Thyroid gland (tissue), 4 donors: ENCODE data around the gene FGF3. TPM values are rescaled to one million over a fixed set of nuclear protein-coding genes. Genes with fewer than 3 reads are reported as not detected.

Experiments used
- DNase-seq, 2 donors: peaks; one replicate each; pipeline ENCODE4 v3.0.0-alpha.2; 2019
- H3K27ac ChIP-seq, 3 donors: fragments of 200-600 bp; sonication (generic); 1 replicate in 2 of 3; 2 replicates in 1 of 3; pipeline ENCODE4 v1.5.1; 2016 to 2019; ENCODE audit warnings: mild to moderate bottlenecking in 1 of 3, moderate library complexity in 1 of 3
- H3K27me3 ChIP-seq: fragments of 200-600 bp; sonication (generic); one replicate; pipeline ENCODE4 v1.5.1; 2019
- H3K36me3 ChIP-seq, 2 donors: fragments of 200-600 bp; sonication (generic); one replicate each; pipeline ENCODE4 v1.5.1; 2016 to 2019
- H3K4me1 ChIP-seq, 2 donors: fragments of 200-600 bp; sonication (generic); one replicate each; pipeline ENCODE4 v1.5.1; 2017 to 2019
- H3K4me3 ChIP-seq, 3 donors: fragments of 200-600 bp; sonication (generic); replicated peaks in 1 of 3; 1 replicate in 2 of 3; 2 replicates in 1 of 3; pipeline ENCODE4 v1.5.1; 2016; ENCODE audit warnings: mild to moderate bottlenecking in 1 of 3
- H3K9me3 ChIP-seq: fragments of 200-600 bp; sonication (generic); one replicate; pipeline ENCODE4 v1.5.1; 2017
- CTCF ChIP-seq, 6 experiments: fragments of 200-600 bp in 3 of 6; fragments of 450-650 bp in 3 of 6; sonication (generic) in 3 of 6; IDR thresholded peaks; one replicate each; pipeline ENCODE4 v1.5.1; 2016 to 2019; ENCODE audit warnings: antibody characterized with exemption in 6 of 6, mild to moderate bottlenecking in 2 of 6, inconsistent platforms in 1 of 6, moderate library complexity in 1 of 6
- POLR2A ChIP-seq, 2 donors: fragments of 450-650 bp; IDR thresholded peaks; one replicate each; pipeline ENCODE4 v1.6.1; 2017; ENCODE audit warnings: antibody characterized with exemption in 2 of 2, mild to moderate bottlenecking in 2 of 2, moderate library complexity in 1 of 2
- WGBS, 2 donors: methylation state at CpG; one replicate each; pipeline ENCODE4 v1.1.5; 2017; 5-methylcytosine and 5-hydroxymethylcytosine counted together
- intact Hi-C: fragments of 100-400 bp; cut with DNase I; formaldehyde crosslinking; loops from one replicate; pipeline ENCODE4 v1.15.1; 2023
- total RNA-seq, 4 donors: library from RNA; depleted of rRNA; stranded (reverse); fragments of >200 nt; gene quantifications; one replicate each; pipeline ENCODE4 v1.2.3, GENCODE V29; 2016

The FGF3 gene
- total RNA-seq, 4 donors from 2014 or later: not detected

- DNase-seq: no peak
- intact Hi-C loops: no loop called here
- H3K4me1 ChIP-seq: no peaks in the 10 kb centered on the region
- TF ChIP-seq POLR2A (IDR thresholded peaks at IDR 0.05) (no peak), CTCF (IDR thresholded peaks at IDR 0.05) (no peak)
- H3K9me3 ChIP-seq: no peaks in the 10 kb centered on the region
- H3K4me3 ChIP-seq: no peak overlapping the region
- H3K36me3 ChIP-seq: no peaks in the 10 kb centered on the region
- H3K27ac ChIP-seq: no peak overlapping the region
- H3K27me3 ChIP-seq: no peaks in the 10 kb centered on the region
- WGBS, 2 donors: 91 to 94% methylated on average over 4 to 6 of the region's 7 CpGs
Measured at GRCh38 chr11:69812256-69812655, 7.0 kb downstream of the FGF3 start.

- DNase-seq: no peak
- no peaks in the 10 kb centered on the region for H3K27me3 ChIP-seq
- no peaks in the 10 kb centered on the region for H3K9me3 ChIP-seq
- no peaks in the 10 kb centered on the region for H3K4me1 ChIP-seq
- no peak overlapping the region for H3K27ac ChIP-seq
- intact Hi-C loops: no loop called here
- WGBS, 2 donors: 39 to 51% methylated on average over 3 of the region's 3 CpGs
- no peaks in the 10 kb centered on the region for H3K36me3 ChIP-seq
- no peak overlapping the region for H3K4me3 ChIP-seq
- TF ChIP-seq CTCF (IDR thresholded peaks at IDR 0.05) (no peak), POLR2A (IDR thresholded peaks at IDR 0.05) (no peak)
Measured at GRCh38 chr11:69811431-69811830, 7.8 kb downstream of the FGF3 start.

- Histone ChIP-seq H3K27me3 (no peaks in the 10 kb centered on the region), H3K4me1 (no peaks in the 10 kb centered on the region)
Measured at GRCh38 chr11:69810289-69811118, 8.7 kb downstream of the FGF3 start.

GRCh38 chr11:69808667-69809086, 10.5 kb downstream of the FGF3 start:
- H3K9me3 ChIP-seq: no peaks in the 10 kb centered on the region
- no peaks in the 10 kb centered on the region for H3K4me1 ChIP-seq
- WGBS, 2 donors: 21% methylated on average over 7 of the region's 7 CpGs; no CpG with 5 or more reads in 1 of the 2 donors
- H3K4me3 ChIP-seq: no peak overlapping the region
- H3K27ac ChIP-seq: no peak overlapping the region
- intact Hi-C loops: no loop called here
- no peak for DNase-seq
- no peaks in the 10 kb centered on the region for H3K27me3 ChIP-seq
- no peak for TF ChIP-seq CTCF (IDR thresholded peaks at IDR 0.05)
- TF ChIP-seq POLR2A (IDR thresholded peaks at IDR 0.05): no peak
- no peaks in the 10 kb centered on the region for H3K36me3 ChIP-seq

More at GRCh38 chr11:69810289-69811118, 8.7 kb downstream of the FGF3 start:
- 92 to 93% methylated on average over 25 to 35 of the region's 39 CpGs for WGBS, 2 donors
- H3K9me3 ChIP-seq: no peaks in the 10 kb centered on the region
- no peak for DNase-seq
- no peak for TF ChIP-seq POLR2A (IDR thresholded peaks at IDR 0.05)
- TF ChIP-seq CTCF (IDR thresholded peaks at IDR 0.05): no peak
- intact Hi-C loops: no loop called here
- no peak overlapping the region for H3K4me3 ChIP-seq
- H3K36me3 ChIP-seq: no peaks in the 10 kb centered on the region
- H3K27ac ChIP-seq: no peak overlapping the region

GRCh38 chr11:69807106-69807815, 12.0 kb downstream of the FGF3 start:
- intact Hi-C loops: no loop called here
- no peaks in the 10 kb centered on the region for H3K9me3 ChIP-seq
- no peak overlapping the region for H3K4me3 ChIP-seq
- H3K36me3 ChIP-seq: no peaks in the 10 kb centered on the region
- TF ChIP-seq POLR2A (IDR thresholded peaks at IDR 0.05): no peak
- TF ChIP-seq CTCF (IDR thresholded peaks at IDR 0.05): no peak
- no peak for DNase-seq
- H3K27ac ChIP-seq: no peak overlapping the region
- H3K27me3 ChIP-seq: no peaks in the 10 kb centered on the region
- H3K4me1 ChIP-seq: no peaks in the 10 kb centered on the region
- 89 to 93% methylated on average over 9 of the region's 9 CpGs for WGBS, 2 donors
